Fibroblast of skin of left biceps (primary cell): Measurements from ENCODE around the gene SLC23A2.
"Not testable (repeated sequence)": the region's sequence is repeated elsewhere in the genome, so short reads cannot be mapped to it uniquely, and the experiment has no call there.

Experiments
- DNase-seq, 2 experiments: peaks; one replicate each; pipeline ENCODE4 v3.0.0-alpha.2; 2013; ENCODE audit warnings: low read depth in 2 of 2

The SLC23A2 gene

DNA sequence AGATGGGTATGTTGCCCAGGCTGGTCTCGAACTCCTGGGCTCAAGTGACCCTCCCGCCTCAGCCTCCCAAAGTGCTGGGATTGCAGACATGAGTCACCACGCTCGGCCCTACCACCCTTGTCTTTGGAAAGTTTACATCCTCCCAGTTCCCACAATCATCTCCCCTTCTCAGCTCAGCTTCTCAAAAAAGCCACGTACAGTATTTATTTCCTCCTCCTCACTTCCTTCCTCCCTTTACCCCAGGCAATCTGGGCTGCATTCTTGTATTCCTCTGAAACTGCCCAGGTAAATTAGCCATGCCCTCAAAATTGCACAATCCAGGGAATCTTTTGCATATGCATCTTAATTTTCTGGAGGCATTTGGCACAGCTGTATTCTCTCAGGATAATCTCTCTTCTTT lies 7.4 kb upstream of the SLC23A2 start:
- no peak for DNase-seq

DNA sequence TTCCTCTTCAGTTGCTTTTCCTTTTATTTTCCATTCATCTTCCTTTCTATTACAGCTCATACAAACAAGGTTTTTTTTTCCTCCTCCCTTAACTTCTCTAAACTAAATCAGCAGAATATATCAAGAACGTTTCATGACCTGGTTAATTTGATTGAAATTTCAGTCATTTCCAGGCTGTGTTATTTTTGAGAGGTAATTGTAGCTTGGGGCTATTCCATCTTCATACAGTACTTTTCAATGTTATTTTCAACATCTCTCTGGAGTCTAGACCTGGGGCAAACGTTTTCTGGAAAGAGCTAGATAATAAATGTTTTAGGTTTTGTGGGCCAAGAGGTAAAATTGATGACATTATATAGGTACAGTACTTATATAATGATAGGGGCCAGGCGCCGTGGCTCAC lies 4.0 kb upstream of the SLC23A2 start:
- no peak for DNase-seq

DNA sequence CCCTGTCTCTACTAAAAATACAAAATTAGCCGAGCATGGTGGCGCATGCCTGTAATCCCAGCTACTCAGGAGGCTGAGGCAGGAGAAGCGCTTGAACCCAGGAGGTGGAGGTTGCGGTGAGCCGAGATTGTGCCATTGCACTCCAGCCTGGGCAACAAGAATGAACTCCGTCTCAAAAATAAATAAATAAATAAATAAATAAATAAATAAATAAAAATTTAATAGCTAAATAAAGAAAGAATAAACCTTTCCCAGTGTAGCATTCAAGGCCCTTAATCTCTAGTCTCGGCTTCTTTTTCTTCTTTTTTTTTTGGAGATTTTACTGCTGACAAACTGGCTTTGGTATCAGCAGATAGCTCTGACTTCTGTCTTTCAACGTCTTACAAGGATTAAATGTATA lies 3.5 kb upstream of the SLC23A2 start:
- not testable (repeated sequence) for DNase-seq

DNA sequence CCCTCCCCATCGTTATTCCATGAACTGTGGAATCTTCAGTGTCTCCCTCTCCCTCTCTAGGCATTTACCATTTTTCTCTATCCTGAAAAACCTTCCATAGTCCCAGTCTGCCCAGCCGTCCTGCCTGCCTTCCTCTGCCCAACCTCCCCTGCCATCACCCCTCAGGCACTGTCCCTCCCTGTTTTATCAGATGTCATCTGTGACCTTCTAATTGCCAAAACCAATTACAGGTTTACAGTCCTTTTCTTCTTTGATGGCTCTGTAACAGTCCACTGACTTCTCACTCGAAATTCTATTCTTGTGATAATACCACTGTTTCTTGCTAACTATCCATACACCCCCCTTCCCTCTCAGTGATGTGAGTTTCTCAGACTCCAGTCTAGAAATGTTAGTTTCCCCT lies 2.3 kb upstream of the SLC23A2 start:
- no peak for DNase-seq

DNA sequence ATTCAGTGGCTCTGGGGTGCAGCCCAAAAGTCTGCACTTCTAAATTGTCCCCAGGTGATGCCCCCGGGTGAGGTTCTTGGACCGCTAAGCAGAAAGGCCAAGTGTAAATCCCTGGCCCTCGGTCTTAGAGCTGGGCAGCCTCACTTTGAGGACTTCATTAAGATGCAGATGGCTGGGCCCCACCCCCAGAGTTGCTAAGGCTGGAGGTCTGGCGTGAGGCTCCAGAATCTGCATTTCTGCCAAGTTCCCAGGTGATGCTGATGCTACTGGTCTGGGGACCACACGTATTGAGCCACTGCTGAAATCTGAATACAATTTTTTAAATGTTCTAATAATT lies 735 bp upstream of the SLC23A2 start:
- no peak for DNase-seq

DNA sequence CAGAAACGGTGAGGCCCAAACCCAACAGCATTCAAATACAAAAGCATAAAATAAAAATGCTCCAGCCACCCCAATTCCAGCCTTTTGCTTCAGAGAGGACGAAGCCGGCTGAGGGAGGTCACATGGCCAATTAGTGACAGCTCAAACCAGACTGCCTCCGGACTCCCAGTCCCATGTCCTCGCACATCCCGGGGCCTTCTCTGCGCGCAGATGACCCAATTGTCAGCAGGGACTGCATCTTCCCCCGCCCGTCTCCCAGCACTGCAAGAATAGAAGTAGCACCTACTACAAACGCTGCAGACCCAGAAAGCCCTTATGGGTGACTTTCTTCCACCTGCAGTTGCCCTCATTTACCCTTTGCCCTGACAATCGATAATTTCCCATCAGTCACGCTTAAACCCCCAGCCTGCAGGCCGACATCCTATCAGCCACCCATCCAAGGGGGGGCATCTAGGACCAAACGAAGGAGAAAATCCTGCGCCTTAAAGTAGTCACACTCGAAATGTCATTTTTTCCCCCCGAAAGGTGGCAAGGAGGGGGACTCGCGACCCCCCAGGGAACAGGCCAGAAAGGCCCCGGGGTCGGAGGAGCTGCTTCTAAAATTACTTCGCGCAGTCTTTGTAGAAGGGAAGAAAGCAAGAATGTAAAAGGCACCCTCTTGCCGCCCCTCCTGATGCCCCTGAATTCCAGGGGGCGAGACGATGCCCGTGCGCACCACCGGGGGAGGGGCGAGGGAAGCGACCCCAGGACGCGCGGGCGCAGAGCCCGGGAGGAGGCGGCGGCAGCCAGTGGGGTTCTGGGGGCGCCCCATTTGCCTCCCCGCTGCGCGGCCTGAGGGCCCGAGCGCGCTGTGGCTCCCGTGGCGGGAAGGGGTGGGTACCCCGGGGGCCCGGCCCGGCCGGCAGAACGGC lies 792 bp downstream of the SLC23A2 start:
- no peak for DNase-seq

DNA sequence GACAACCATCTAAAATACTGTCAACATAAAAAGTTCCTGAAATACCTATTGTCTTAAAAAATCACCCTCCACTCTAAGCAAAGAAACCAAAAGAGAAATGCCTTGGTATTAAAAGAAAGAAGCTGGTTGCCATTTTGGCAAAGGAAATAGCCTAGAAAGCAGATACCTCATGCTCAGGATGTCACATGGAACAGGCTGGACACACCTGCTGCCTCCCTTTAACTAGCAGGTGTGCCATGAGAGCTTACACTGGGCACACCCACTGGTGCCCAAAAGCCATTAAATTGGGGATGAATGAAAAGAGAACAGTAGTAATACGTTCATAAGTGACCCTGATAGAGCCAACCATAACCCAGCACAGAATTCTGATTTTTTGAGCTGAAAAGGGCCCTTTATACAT lies 1.5 kb downstream of the SLC23A2 start:
- no peak for DNase-seq

DNA sequence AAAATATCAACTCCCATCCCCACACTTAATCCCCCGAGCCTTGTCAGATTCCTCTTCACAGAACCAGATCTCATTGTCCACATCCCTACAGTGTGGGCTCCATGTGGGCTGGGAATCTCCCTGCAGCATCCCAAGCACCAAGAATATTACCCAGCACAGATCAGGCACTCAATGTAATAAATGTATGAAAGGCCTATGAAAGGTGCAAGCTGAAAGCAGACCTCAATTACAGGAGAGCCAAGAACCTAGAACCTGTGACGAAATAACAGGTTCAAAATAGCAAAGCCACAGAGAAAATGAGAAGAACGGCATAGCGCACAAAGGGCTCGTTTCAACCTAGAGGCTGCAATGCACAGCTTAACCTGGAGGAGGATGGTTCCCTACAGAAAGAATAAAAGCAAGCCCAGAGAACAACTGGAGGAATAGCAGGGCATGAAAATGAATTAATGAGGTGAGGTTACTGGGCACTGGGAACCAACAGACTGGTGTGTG lies 3.1 kb downstream of the SLC23A2 start:
- DNase-seq: no peak

DNA sequence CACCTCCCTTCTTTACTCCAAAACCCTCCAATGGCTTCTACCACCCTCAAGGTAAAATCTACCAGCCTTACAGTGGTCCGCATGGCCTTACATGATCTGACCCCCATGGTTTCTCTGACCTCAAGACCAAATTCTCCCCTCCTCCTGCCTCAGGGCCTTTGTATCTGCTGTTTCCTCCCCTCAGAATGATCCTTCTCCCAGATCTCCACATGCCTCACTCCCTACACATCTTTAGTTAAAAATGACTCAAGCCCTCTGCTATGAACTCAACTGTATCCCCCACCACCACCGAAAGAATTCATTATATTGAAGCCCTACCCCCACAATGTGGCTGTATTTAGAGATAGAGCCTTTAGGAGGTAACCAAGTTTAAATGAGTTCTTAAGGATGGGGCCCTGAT lies 4.1 kb downstream of the SLC23A2 start:
- DNase-seq: no peak

DNA sequence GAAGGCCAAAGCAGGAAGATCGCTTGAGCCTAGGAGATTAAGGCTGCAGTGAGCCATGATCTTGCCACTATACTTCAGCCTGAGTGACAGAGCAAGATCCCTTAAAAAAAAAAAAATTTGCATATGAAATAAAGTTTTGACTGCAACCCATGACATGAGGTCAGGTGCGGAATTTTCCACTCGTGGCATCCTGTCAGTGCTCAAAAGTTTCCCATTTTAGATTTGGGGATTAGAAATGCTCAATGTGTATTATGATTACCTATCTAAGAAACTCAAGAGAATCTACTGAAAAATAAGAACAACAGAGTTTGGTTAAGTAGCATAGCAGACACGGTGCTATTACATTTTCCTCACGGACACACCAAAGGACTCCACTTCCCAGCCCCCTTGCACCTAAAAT lies 11.7 kb downstream of the SLC23A2 start:
- DNase-seq: no peak

DNA sequence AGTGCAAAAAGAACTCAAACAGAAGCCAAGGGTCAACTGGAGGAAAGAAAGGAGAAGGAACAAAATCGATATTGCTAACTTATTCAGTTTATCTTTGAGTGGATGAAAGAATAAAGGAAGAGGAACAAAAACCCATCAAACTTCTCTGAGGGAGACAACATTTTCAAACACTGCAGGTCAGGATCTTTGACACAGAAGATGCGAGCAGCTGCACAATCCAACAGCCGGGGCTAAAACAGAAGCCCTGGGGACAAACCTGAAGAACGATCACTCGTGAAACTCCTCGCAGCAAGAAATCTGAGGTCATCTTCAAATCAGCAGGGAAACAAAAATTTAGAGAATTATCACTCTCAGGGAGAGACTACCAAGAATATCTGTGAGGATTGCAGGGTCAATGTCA lies 14.2 kb downstream of the SLC23A2 start:
- no peak for DNase-seq

DNA sequence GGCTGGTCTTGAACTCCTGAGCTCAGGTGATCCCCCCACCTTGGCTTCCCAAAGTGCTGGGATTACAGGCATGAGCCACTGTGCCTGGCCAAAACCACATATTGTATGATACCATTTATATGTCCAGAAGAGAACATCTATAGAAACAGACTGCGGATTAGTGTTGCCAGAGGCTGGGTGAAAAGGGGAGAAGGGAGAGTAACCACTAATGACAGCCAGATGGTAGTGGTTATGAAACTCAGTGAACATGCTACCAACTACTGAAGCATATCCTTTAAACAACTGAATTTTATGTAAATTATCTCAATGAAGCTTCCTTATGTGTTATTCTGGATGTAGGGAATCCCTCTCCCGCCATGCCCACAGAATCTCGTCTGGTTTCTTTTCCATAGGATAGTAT lies 15.7 kb downstream of the SLC23A2 start:
- DNase-seq: peak in 1 of 2 experiments; percentile 33

DNA sequence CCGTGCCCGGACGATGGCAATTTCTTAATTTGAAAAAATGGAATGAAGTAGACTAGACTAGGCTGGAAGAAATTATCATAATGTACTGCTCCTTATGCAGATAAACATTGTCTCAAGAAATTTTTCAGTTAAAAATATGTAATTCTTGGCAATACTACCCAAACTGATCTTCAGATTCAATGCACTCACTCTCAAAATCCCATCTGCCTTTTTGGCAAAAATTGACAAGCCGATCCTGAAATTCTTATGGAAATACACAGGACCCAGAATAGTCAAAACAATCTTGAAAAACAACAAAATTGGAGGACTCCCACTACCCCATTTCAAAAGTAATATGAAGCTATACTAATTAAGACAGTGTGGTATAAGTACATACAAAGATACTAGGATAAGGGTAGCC lies 19.0 kb downstream of the SLC23A2 start:
- no peak for DNase-seq

DNA sequence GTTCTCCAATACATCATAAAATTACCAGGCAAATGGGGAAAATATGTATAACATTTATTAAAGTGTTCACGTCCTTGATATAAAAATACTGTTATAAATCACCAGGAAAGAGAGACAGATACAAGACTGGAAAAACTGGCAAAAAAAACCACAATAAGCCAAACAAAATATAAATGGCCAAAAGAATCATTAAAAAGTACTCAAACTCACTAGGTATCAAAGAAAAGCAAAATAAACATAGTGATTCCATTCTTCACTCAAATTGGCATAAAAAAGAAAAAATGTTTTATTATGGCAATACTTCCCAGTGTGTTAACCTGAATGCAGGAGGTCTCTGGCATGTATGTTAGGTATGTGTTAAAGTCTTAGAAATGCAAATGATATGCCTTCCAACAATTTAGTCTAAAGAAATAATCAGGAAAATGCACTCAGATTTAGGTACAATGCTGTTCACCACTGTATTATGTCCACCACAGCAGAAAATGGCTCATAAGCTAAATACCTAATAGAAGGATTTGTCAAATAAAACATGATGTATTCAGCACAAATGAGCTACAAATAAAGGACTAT lies 21.4 kb downstream of the SLC23A2 start:
- DNase-seq: no peak

DNA sequence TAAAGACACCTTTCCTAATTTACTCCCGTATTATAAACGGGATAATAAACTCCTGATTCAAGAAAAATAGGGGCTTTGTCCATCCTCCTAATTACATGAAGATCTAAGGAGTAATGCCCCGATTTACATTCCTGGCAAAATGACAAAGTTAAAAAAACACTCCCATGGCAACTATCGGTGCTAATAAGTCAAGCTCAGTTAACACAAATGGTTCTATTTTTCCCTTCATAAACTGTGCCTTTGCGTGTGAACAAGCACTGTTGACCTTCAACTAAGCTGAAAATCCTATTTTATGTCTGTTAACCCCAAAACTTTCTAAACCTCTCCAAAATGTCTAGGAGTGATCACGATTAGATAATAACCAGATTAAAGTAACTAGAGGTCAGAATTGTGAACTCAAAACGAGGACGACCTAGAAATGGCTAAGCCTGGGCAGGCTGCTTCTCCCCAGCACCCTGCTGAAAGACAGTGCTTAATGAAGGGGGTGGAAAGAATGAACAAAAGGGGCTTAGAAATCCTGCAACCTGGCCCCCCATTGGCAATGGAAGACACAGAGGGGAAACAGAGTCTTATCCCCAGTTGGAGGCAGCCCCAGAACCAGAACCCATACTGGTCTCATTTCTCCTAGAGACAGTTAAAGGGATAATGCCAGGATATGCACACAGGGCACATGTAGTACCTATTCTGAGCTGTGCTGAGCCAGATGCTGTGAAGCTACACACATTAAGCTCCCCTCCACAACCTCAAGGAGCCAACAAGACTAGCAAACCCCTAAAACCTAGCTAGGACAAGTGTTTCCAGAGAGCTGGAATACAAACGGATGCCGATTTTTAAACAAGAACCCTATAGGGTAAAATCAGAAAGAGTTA lies 23.0 kb downstream of the SLC23A2 start:
- DNase-seq: no peak

DNA sequence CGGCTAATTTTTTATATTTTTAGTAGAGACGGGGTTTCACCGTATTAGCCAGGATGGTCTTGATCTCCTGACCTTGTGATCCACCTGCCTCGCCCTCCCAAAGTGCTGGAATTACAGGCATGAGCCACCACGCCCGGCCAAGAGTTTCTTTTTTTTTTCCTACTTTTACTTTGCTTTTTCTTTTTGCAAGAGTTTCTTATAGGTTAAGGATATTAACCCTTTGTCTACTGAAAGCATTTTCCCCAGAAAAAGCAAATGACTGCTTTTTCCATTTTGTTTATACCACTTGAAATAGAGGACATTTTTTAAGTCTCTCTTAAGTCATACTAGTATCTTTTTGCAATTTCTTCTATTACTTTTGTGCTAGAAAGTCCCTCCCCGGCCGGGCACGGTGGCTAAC lies 25.3 kb downstream of the SLC23A2 start:
- not testable (repeated sequence) for DNase-seq

DNA sequence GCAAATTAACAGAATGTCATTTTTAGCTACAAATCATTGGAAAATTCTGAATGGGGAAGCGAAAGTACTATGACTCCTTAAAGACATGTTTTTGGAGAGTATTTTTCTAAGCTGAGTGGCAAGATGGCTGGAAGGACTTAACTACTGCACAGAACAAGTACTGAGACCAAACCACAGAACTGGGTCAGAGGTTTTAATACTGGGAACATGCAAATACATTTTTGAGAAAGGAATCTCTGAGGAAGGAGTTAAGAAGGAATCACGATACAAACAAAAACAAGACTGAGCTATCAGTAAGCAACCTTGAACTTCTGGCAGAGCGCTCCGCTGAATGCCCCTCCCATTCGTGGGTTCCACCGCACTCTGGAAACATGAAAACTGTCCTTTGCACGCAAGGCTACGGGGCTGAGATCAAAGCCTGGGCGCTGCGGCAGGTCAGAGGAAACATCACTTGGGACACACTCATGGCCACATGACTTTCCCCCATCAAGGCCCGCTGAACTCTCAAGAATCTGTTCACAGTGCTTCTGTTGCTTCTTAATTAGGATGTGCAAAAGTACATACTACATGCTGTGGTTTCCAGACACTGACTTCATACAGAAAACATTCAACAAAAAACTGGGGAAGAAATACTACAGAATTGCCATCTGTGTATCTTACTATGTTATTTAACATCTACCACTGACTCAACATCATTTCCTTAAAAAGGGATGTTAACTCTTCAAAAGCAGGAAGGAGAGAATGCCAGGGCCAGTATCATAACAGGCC lies 27.8 kb downstream of the SLC23A2 start:
- DNase-seq: peak; percentile 66 to 67

DNA sequence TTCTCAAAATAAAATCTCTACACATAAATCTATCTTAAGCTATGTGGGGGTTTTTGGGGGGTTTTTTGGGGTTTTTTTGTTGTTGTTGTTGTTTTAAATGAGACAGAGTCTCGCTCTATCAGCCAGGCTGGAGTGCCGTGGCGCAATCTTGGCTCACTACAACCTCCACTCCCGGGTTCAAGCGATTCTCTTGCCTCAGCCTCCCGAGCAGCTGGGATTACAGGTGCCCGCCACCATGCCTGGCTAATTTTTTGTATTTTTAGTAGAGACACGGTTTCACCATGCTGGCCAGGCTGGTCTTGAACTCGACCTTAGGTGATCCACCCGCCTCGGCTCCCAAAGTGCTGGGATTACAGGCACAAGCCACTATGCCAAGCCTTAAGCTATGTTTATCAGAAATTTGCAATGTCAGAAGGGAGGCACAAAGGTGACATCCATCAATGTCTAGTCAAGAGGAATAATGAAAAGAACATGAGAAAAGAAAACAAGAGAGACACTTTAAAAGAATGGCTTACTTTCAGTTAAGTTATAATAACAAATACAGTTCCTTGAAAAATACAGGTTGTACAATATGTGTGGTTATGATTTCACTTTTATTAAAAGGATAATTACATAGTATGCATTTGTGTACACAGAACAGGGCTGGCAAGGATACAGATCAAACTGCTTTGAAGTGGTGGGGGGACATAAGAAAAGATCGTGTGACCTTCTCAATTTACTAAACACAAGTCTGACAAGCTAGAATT lies 28.6 kb downstream of the SLC23A2 start:
- DNase-seq: no peak

DNA sequence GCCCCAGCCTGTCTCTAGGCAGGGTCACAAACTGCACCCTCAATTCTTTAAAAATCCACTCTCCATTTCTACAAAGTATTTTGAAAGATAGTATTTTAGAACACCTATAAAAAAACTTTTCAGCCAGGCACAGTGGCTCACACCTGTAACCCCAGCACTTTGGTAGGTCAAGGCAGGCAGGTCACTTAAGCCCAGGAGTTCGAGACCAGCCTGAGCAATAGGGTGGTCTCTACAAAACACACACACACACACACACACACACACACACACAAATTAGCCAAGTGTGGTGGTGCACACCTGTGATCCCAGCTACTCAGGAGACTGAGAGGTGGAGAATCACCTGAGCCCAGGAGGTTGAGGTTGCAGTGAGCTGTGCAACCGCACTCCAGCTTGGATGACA lies 30.2 kb downstream of the SLC23A2 start:
- no peak for DNase-seq

DNA sequence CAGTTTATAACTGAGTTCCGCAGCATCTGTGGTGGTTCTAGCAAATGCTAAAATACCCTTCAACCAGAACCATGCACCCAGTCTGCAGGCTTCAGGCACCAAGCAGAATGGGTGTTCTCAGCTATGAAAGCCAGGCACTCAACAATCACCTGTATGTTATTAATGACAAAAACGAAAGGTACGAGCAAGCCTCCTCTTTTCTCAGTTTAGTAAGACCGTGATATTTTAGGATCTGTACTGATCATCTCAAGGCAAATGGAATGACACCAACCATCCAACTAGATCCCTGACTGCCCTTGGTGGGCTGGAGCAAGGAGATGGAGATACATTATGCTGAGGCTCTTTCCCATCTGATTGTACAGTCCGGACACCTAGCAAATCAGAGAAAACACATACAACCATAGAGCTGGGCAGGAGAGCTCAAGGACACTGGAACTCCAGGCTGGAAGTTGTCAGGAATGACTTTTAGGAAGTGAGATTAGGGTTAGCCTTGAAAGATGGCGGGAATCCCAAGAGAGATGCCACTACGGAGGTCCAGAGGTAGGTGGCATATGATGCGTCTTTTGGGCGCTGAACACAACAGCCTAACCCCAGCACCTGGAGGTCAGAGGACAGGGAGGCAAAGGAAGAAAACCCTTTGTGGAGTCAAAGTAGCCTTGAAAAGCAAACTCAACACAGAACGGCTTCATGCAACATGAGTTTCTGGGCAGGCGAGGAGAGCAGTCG lies 33.4 kb downstream of the SLC23A2 start:
- DNase-seq: no peak
